GM12891 (cell line): ENCODE data around the gene COG5.
"Not testable (repeated sequence)": the region's sequence is repeated elsewhere in the genome, so short reads cannot be mapped to it uniquely, and the experiment has no call there.

ENCODE experiments used
- DNase-seq: peaks from one replicate; pipeline ENCODE4 v3.0.0; 2011; ENCODE audit warnings: low spot score; ENCODE audit not compliant: insufficient read length
- FAIRE-seq: peaks from 2 replicates; lab custom pipeline; 2011; peaks lifted over from hg19 to GRCh38; lab: Jason Lieb, UNC
- PAX5 ChIP-seq: IDR thresholded peaks from 2 replicates; pipeline ENCODE4 v1.6.1; 2011; ENCODE audit warnings: low read length, moderate library complexity, mild to moderate bottlenecking; ENCODE audit not compliant: insufficient read depth, severe bottlenecking
- POLR2A ChIP-seq: IDR thresholded peaks from 2 replicates; pipeline ENCODE4 v1.6.1; 2011; ENCODE audit warnings: low read depth, low read length, control low read depth
- POLR2AphosphoS5 ChIP-seq: IDR thresholded peaks from 2 replicates; pipeline ENCODE4 v1.6.1; 2011; ENCODE audit warnings: low read depth, low read length, control low read depth
- POU2F2 ChIP-seq: IDR thresholded peaks from 2 replicates; pipeline ENCODE4 v1.6.1; 2011; ENCODE audit warnings: low read depth, mild to moderate bottlenecking, control low read depth, low read length, moderate library complexity
- SPI1 ChIP-seq: IDR thresholded peaks from 2 replicates; pipeline ENCODE4 v1.6.1; 2011; ENCODE audit warnings: low read depth, low read length, control low read depth
- TAF1 ChIP-seq: IDR thresholded peaks from 2 replicates; pipeline ENCODE4 v1.6.1; 2011; ENCODE audit warnings: low read depth, low read length, control low read depth

COG5 gene

GRCh38 chr7:107162475-107162874 is 401.2 kb downstream of the COG5 start:
- DNase-seq = no peak
- TF ChIP-seq POLR2A (no peak), POLR2AphosphoS5 (no peak), PAX5 (no peak), POU2F2 (no peak), SPI1 (no peak), TAF1 (no peak)
- no peak for FAIRE-seq

- DNase-seq (no peak), FAIRE-seq (no peak)
- TF ChIP-seq POU2F2 = no peak
- TF ChIP-seq POLR2AphosphoS5 = no peak
- TF ChIP-seq POLR2A = no peak
- TF ChIP-seq PAX5 = no peak
- no peak for TF ChIP-seq TAF1
- TF ChIP-seq SPI1 = no peak
Observed at GRCh38 chr7:107161415-107161814, 402.3 kb downstream of the COG5 start.

- DNase-seq (no peak), FAIRE-seq (no peak)
- TF ChIP-seq TAF1 = no peak
- TF ChIP-seq SPI1 = no peak
- no peak for TF ChIP-seq PAX5
- TF ChIP-seq POU2F2 = no peak
Observed at GRCh38 chr7:107160389-107160788, 403.3 kb downstream of the COG5 start.

GRCh38 chr7:107158028-107158427 is 405.7 kb downstream of the COG5 start:
- no peak for DNase-seq
- no peak for TF ChIP-seq POLR2A
- no peak for TF ChIP-seq PAX5
- TF ChIP-seq POU2F2 = no peak
- no peak for TF ChIP-seq TAF1
- no peak for TF ChIP-seq SPI1
- TF ChIP-seq POLR2AphosphoS5 = no peak
- no peak for FAIRE-seq

GRCh38 chr7:107157091-107157490 is 406.6 kb downstream of the COG5 start:
- DNase-seq = no peak
- no peak for FAIRE-seq
- no peak for TF ChIP-seq PAX5
- no peak for TF ChIP-seq TAF1
- TF ChIP-seq POLR2A = no peak
- no peak for TF ChIP-seq POLR2AphosphoS5
- no peak for TF ChIP-seq SPI1
- no peak for TF ChIP-seq POU2F2

- not testable (repeated sequence) for FAIRE-seq, DNase-seq
Observed at GRCh38 chr7:107155726-107156125, 408.0 kb downstream of the COG5 start.

- DNase-seq = no peak
- TF ChIP-seq POU2F2 (no peak), POLR2A (no peak), TAF1 (no peak)
- FAIRE-seq = no peak
Observed at GRCh38 chr7:107154826-107155225, 408.9 kb downstream of the COG5 start.

GRCh38 chr7:107152011-107152410 is 411.7 kb downstream of the COG5 start:
- no peak for FAIRE-seq
- TF ChIP-seq TAF1 (no peak), POLR2AphosphoS5 (no peak), PAX5 (no peak), POU2F2 (no peak), POLR2A (no peak), SPI1 (no peak)
- DNase-seq = no peak
